ENCODE measurements around the gene LAMA3.
A peak's percentile ranks its signal among the peaks of the same experiment; 100 is the strongest.

The LAMA3 gene

DNA sequence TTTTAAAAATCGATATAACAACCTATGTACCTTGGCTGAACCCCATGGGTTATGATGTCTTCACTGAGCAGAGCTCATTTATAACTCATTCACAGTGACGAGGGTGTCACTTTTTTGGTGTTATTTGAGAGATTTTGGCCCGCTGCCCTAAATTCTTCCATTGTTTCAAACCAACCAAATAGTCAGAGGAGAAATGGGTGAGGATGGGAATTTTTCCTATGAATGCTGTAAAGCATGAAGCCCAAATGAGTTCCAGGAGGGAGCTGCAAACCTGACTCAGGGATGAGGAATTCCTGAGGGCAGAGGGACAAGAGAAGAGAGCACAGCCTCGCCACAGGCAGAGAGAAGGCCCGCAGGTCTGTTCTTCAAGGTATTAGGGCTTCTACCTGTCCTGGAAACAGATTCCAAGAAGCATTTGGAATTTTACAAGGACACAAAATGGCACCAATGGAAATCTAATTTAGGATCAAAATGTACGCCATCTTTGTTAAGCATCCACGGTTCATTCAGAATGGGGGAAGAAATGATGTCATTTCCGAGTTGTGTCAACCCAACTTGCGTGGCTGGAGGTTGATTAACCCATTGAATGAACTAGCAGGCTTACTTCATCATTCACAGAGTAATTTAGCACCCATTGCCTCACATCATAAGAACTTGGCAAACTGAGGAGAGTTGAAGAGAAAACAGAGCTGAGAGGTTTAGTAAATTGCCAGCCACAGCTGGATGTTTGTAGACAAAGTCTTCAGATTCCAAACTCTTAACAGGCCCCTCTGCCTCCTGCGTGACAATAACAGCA, 133.5 kb downstream of the LAMA3 start:
- no peak for DNase-seq (ENCODE audit: low spot score)

DNA sequence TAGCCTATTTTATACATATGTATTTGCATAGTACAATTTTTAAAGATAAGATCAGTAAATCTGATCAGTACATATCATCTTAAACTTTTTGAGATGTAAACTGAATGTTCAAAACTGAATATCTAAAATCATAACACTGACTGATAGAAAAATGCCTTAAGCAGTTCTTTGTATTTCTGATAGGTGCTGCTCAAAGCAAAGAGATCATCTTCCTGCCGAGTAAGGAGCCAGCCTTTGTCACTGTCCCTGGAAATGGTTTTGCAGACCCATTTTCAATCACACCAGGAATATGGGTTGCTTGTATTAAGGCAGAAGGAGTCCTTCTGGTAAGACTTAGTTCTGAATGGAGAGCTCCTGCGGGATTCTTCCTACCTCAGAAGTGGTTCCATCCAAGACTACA, 135.0 kb downstream of the LAMA3 start:
- no peak for DNase-seq (ENCODE audit: low spot score)

DNA sequence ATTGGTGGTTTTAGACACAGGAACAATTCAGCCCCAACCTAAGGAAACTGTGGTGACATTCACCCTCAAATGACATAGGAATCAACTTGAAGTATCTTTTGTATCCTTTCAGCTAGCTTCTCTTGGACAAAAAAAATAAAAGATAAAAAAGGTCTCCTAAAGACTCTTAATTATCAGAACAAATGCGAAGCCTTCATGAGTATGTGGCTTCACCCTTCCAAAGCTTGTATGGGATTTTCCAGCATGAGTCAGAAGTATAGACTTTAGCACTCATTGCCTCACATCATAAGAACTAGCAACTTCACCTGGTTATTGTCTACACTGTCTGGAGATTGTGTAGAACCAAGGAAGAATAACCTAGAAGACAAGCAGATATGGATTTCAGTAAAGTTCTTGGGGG, 135.4 kb downstream of the LAMA3 start:
- DNase-seq (ENCODE audit: low spot score): no peak

DNA sequence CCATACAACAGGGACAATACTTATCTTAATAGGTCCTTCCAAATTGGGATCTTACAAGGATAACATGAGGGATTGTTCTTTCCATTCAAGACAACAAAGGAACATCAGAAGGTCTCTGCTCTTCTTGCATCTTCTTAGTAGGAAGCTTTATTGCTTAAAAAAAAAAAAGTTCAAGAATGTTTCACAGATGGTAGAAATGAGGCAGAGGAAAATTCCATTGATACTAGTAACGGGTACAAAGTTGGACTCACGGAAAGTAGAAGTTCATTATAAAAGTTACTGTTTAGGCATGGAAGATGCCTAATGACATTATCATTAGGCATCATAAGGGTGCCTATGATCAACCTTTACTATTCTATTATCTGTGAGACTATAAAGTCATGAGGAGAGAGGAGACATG, 136.2 kb downstream of the LAMA3 start:
- DNase-seq (ENCODE audit: low spot score): no peak

DNA sequence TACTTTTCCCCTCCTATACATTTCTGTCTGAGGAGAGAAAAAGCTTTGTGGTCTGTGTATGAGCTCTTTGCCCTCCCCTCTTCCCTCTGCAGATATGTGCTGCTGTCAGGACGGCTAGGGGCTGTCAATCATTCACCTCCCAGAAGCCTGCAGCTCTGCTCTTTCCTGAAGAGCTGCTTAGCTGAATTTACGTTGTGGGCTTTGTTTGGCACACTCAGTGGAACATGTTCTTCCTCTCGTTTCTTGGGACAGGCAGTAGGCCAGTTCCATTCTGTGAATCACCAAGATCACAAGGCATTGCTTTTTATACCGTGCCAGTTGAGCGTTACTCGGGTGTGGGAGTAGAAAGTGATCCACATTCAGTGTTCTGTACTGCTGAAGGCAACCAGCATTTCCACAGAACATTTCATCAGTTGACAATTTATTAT, 136.7 kb downstream of the LAMA3 start:
- DNase-seq (ENCODE audit: low spot score): peak; percentile 90

DNA sequence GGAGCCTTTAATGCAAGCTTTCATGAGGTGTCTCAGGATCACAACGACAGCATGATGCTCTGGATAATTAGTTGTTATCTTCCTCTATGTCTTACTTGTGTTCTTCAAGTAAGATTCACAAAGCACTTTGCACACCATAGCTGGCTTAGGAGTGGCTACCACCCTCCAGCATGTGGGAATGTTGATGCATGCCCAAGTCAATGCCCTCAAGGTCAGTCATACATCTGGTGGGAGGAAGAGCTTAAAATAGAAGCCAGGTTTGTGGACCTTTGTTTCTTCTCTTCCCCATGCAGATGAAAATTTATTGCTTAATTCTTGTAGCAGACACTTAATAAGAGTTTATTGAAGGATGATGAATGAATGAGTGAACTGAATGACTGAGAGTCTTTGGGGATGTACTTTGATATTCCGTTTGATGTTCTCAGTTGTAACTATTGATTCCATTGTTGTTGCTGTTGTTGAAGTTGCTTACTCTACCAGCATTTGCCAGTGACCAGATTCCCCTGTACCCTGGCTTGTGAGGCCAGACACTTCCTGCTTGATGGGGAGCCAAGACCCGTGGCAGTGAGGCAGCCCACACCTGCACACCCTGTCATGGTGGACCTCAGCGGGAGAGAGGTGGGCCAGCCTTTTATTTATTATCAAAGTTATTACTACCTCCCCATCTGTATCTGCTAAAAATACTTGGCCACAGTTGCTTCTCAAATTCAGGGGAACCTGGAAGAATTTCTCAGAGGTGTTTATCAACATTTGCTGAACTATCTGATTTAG, 137.8 kb downstream of the LAMA3 start:
- DNase-seq (ENCODE audit: low spot score): no peak

DNA sequence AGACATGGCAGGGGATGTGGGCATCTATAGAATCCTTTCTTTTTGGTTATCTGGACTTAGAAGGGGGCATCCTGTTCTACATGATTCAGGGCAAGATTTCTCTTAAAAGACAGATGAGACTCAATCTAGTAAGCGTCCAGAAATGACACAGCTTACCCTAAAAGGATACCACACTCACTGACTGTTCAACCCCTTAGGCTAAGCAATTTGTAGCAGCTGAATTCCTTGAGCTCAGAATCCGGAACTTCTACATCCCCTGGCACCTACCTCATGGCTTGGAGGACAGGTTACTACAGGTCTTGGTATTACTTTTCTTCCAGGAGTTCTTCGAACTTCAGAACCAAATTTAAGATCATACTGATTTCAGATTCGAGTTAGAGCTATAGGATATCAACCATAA, 138.4 kb downstream of the LAMA3 start:
- no peak for DNase-seq (ENCODE audit: low spot score)

DNA sequence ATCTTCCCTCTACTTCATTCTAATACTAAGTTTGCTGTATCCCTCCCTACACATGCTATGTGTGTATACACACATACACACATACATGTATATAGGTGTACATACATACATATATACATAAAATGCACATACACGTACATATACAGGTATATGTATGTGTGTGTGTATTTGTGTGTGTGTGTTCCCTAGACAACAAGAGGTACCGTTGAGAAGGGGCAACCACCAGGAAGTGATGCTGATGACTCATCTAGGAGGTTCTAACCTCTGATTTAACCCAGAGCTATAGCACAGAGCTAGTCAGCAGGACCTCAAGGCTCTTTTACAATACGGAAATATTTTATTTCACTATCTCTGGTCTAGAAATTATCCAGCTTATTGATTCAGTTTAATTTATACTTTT, 139.2 kb downstream of the LAMA3 start:
- DNase-seq (ENCODE audit: low spot score): no peak

DNA sequence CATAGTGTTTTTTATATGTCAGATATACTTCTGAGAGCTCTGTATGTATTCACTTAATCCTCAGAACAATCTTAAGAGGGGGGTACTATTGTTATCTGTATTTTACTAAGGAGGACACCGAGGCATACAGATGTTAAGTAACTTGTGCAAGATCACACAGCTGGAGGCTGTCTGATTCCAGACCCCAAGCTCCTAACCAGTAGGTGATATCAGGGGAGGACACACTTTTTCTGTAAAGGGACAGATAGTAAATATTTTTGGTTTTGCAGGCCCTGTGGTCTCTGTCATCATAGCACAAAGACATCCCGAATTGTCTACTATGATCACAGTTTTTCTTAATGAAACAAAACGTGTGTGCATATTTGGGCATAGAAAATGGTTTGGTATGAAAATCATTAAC, 143.7 kb downstream of the LAMA3 start:
- no peak for DNase-seq (ENCODE audit: low spot score)

DNA sequence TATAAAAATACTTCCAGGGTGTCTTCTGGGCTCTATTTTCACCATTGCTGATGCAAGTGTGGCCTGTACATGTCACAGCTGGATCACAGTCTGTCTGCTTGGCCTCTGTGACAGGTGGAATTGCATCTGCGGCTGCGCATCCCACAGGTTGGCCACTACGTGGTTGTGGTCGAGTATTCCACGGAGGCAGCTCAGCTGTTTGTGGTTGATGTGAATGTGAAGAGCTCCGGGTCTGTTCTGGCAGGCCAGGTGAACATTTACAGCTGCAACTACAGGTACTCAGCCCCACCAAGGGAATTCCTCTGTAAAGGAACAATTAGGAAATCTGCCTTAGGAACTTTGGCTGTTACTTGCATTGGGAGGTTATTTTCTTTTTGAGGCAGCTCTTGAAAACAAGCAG, 144.5 kb downstream of the LAMA3 start:
- DNase-seq (ENCODE audit: low spot score): no peak

DNA sequence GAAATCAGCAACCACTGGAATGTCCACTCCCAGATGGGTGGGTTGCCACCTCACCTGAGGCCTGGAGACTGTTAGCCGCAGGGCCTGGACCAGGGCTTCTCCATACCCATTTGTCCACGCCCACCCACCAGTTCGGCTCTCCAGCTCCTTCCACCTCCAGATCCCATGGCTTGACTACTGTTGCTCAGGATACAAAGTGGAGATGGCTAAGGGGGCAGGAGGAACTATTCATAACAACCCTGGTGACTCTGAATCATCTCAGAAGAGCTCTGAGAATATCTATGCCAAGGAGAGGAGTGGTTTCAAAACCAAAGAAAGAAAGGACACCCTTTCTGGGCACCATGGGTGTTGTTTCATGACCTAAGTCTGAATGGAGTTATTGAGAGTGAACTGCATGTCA, 145.8 kb downstream of the LAMA3 start:
- DNase-seq (ENCODE audit: low spot score): no peak

DNA sequence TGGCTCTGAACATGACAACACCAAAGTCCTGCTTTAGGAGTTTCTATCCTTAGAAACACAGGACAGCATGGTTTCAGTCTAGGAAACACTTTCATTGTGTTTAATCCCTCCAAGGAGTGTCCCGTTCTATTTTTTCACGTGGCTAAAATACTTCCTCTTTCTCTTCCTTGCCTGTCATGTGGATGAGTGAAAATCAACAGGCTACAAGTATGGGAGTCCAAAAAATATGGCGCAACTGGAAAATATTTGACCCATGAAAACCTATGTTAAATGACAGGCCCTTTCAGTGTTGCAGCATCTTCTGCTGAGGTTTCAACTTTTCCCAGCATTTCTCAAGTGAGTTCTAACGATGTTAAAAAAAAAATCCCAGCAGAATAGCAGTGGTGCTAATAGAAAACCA, 146.3 kb downstream of the LAMA3 start:
- no peak for DNase-seq (ENCODE audit: low spot score)

DNA sequence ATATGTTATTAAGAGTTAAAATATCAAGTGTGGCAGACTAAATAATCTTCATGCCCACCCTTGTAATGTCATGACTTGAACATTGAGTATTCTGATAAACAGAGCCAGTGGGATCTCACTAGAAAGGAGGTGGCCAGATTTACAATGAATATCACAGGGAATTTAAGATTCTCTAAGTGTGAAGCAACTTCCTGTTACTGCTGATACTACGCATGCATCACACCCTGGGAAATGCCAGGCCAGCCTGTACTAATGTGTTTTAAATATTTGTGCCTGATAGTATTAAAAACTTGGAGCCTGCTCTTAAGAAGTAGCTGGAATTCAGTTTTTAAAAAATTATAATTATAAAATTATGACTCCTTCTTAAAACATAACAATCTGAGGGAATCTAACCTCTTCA, 148.3 kb downstream of the LAMA3 start:
- DNase-seq (ENCODE audit: low spot score): no peak

DNA sequence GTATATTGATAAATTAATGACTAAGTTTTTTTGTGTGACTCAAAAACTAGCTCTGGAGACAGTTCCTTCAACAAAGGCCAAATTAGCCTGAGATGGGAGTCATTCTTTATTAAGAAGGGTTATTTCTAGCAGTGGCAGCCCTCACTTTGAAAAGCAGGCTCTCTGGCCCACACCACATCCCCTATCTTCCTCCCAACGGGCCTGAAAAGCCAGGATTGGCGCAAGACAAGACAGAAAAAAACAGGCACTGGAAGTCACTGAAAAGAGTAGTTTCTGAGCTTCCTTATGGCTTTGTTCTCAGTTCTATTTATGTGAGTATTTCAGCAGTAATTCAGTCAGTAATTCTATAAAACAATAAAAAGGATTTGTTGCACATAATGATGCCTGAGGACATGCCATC, 149.0 kb downstream of the LAMA3 start:
- no peak for DNase-seq (ENCODE audit: low spot score)

DNA sequence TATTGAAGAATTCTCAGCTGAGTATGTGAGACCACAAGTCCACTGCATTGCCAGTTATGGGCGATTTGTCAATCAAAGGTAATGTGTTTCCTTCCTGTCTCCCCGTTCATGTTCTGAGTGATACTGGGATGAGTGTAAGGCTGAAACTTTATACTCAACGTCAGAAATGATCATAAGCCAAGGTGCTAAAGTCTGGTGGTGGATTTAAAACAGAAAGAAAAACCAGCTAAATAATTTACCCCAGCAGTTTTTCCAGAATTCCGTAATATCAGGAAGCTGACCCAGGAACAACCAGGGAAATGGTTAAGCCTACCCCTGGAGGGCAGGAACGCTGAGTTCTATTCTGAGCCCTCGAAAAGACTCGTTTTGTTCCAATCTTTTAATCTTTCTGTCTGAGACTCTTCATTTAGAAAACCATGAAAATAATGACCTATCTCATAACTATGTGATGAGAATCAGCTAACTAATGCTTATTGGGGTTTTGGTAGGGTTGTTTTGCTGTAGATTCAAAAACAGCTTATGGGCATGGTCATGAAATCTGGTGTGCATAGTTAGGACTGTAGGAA, 149.6 kb downstream of the LAMA3 start:
- no peak for DNase-seq (ENCODE audit: low spot score)

DNA sequence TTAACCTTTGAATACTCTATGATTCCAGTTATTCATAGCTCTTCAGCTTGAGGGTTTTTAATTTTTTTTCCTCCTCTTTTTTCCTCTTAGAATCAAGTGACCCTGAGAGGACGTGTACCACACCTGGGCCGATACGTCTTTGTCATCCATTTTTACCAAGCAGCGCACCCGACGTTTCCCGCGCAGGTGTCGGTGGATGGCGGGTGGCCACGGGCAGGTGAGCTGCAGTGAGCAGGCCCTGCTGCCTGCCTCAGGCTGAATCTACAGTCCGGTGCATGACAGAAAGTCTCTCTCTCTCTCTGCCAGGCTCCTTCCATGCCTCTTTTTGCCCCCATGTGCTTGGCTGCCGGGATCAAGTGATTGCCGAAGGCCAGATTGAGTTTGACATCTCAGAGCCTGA, 153.1 kb downstream of the LAMA3 start:
- no peak for DNase-seq (ENCODE audit: low spot score)

DNA sequence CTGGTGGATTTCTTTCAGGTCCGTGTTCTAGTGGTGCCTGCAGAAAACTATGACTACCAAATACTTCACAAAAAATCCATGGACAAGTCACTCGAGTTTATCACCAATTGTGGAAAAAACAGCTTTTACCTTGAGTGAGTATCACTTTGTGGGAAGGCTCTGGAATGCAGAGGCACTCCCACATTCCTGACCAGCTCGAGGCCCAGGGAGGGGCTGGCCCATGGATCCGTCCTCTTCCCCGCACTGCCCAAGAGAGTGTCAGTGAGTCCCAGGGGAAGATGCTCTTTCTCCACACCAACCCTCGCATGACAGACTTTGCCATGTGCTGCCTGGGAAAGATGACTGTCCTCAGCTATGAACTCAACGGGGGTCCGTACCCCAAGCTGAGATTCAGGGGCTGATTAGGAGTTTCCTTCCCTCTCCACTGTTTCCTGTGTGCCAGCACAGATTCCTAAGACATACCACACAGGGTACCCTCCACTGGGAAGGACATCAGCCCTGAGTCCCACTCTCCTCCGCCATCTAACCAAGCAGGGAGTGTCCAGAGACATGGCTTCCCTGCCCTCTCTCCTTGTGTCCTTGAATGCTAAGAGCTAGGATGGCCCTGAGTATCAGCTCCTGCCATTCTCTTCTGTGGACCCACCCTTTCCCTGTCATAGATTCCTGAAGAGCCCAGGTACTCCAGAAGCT, 155.9 kb downstream of the LAMA3 start:
- DNase-seq (ENCODE audit: low spot score): no peak

DNA sequence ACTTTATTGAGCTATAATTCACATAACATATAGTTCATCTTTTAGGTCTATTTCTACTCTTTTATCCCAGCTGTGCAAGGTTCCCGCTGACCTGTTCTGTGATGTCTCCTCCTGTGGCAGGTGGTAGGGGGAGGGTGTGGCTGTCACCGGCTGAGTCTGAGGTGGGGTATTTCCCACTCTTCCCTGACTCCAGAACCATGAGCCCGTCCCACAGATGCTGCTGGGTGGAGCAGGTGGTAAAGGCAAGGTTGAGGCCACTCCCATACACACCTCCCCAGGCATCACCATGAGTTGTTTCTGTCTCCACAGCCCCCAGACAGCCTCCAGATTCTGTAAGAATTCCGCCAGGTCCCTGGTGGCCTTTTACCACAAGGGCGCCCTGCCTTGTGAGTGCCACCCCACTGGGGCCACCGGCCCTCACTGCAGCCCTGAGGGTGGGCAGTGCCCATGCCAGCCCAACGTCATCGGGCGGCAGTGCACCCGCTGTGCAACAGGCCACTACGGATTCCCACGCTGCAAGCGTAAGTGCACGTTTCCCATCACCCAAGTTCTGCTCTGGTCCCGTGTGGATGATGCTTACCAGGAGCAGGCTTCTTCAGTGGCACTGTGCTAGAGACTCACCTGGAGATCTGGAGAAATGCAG, 156.9 kb downstream of the LAMA3 start:
- DNase-seq (ENCODE audit: low spot score): no peak

DNA sequence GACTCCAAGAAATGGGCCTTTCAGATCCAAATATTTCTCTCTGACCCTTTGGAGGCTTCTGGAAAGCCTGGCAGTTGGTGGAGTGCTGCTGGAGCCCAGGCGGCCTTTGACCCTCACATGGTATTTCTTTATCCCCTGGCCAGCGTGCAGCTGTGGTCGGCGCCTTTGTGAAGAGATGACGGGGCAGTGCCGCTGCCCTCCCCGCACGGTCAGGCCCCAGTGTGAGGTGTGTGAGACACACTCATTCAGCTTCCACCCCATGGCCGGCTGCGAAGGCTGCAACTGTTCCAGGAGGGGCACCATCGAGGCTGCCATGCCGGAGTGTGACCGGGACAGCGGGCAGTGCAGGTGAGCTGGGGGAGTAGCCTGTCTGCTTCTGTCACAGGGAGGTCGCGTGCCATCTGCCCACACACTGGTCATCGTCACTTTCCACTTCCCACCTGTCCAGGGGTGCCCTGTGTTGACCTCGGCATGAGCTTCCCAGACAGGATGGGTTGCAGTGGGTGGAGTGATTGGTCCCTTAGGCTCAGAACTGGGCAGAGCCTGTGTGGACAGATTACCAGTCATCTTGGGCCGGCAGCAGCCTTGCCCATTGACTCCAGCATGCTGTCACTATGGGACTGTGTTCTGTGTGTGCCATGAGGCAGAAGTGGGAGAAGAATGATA, 158.2 kb downstream of the LAMA3 start:
- no peak for DNase-seq (ENCODE audit: low spot score)

DNA sequence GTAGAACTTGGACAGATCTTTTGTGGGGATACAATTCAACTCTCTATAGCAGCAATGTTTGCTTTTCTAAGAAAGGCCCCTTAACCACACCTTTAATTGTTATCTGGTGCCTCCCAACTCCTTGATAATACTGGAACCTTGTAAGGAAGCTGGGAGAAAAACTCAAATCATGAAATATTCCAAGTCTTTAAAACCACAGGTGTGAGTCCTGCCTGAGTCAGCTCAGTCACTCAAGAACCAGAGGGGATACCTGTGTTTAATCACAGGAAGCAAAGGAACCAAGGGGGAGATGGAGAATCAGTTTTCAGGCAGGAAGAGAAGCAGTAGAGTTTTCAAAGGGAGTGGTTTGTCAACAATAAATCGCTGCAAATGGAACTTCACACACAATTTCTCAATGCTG, 159.9 kb downstream of the LAMA3 start:
- DNase-seq (ENCODE audit: low spot score): no peak

DNA sequence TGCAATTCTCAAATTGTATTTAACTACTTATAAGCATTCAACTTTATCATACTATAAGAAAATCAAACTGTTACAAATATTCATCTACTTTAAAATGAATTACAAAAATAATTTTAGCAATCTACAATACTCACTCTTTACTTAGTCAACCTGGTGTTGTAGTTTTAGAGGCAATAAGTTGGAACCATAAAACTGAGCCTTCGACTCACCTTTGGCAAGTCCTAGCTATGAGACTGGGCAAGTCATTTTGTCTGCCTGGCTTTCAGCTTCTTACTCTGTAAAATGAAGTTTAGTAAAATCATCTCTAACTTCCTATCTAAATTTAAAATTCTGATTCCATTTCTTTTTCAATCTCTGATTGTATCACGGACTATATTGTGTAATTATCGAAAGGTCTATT, 161.0 kb downstream of the LAMA3 start:
- DNase-seq (ENCODE audit: low spot score): no peak
